NCI-H2107 treated with DMSO at 0.1 percent for 48 hours (cell line): Measurements from ENCODE around the gene PDE4B.
"Not testable (repeated sequence)": the region's sequence is repeated elsewhere in the genome, so short reads cannot be mapped to it uniquely, and the experiment has no call there.

Experiments used
- DNase-seq: peaks from one replicate; lab custom pipeline; 2025; ENCODE audit not compliant: unreplicated experiment; lab: John Stamatoyannopoulos, UW

Gene PDE4B

GRCh38 chr1:66108624-66109023 is 315.9 kb downstream of the PDE4B start:
- no peak for DNase-seq

- no peak for DNase-seq
Observed at GRCh38 chr1:66112744-66113400, 320.2 kb downstream of the PDE4B start.

DNA sequence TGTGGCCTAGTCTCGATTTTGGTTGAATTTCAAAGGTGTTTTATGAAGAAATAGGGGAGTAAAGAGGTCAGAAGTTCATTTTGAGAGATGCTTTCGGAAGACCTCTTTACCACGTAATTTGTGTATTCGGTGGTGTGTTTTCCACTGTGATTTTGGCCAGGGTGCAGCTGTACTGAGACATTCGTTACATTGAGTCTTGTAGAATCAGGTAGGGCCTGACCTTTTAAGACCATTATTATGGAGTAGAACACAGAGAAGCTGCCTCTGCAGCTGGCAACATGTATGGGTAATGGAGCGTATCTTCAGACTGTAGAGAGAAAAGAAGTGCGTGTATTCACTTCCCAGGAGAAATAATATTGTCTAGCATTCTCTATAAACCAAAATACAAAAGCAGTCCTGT is 326.5 kb downstream of the PDE4B start:
- DNase-seq, result peak; percentile 17

DNA sequence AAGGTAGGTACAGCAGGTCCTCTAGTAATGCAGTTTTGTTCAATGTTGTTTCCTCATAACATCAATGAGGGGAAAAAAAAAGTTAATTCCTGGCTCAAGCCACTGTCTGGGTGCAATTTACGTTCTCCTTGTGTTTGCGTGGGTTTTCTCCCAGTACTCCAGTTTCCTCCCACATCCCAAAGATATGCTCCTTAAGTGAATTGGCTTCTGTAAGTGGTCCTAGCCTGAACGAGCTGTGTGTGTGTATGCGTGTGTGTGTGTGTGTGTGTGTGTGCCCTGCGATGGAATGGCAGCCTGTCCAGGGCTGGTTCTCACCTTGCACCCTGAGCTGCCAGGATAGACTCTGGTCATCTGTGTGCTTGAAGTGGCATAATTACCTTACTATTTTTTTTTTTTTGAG is 332.0 kb downstream of the PDE4B start:
- DNase-seq, result no peak

GRCh38 chr1:66128641-66129040 is 335.9 kb downstream of the PDE4B start:
- DNase-seq, result not testable (repeated sequence)

DNA sequence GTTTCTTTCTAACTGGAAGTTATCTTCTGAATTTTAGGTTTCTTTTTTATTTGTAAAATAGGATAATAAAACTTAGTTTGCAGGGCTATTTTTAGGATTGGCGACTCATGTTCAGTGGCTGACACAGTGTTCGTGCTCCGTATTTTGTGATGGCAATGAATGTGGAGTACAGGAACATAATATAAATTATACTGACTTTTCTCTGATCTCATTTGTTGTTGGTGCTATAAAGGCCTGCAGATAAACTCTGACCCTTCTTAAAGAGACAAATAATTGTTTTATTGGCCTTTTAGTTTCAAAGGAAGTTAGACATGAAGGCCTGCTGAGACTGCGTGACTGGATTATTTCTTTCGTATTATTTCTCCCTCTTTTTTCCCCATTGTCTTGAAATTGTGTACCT is 339.6 kb downstream of the PDE4B start:
- no peak for DNase-seq

DNA sequence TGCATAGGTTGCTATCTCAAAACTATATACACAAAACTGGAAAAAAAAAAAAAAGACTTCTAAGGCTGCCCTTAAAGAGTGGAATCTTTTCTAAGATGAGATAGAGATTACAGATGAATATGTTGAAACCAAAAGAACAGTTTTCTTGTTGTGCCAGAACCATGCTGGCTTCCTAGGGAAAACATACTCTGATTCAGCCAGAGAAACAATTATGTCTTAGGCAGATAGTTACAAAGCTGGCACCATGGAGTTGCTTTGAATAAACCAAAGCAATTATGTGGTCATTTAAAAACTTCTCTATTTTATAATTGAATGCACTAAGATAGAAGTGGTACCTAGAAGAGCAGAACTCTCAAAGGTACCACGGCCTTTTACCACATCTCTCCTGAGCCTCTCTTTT is 341.3 kb downstream of the PDE4B start:
- DNase-seq, result no peak

DNA sequence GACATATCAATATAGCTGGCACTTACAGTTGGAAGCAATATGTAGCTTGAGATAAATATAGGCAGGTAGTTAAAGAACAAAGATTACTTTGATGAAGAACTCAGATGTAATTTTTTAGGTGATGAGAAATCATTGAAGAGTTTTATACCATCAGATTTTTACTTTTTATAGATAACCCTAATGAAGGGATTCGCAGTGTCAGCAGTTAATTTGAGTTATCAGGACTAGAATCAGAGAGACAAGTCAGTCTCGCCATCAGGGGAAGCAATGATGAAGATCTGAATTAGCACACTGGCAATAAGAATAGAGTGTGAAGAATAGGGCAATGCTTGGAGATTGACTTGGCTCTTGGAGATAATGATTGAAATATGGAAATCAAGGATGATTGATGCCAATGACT is 342.5 kb downstream of the PDE4B start:
- no peak for DNase-seq

DNA sequence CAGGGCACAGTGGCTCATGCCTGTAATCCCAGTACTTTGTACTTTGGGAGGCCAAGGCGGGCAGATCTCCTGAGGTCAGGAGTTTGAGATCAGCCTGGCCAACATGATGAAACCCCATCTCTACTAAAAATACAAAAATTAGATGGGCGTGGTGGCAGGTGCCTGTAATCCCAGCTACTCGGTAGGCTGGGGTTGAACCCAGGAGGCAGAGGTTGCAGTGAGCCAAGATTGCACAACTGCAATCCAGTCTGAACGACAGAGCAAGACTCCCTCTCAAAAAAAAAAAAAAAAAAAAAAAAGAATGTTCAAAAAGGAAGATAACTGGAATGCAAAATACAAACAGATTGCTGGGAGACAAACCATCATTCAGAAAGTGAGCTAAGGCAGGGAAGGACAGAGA is 343.7 kb downstream of the PDE4B start:
- DNase-seq, result not testable (repeated sequence)

GRCh38 chr1:66137235-66137634 is 344.5 kb downstream of the PDE4B start:
- no peak for DNase-seq

DNA sequence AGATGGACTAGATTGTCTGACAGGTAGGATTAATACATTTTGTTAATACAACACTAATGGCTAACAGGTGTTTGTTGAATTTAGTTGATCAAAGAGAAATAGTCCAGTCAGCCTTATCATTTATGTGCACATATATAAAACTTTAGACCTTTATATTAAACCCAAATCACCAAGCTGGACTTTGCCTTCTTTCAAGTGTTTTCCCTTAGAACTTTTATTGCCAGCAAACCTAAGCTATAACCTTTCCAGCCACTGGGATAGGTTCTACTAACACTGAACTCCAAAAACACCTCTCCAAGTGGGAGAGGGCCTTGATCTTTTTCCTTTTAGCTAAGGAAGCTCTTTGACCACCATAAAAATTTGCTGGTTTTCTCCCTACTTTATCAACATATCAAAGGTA is 345.9 kb downstream of the PDE4B start:
- DNase-seq, result no peak

GRCh38 chr1:66140072-66140471 is 347.4 kb downstream of the PDE4B start:
- no peak for DNase-seq

GRCh38 chr1:66143651-66144050 is 351.0 kb downstream of the PDE4B start:
- no peak for DNase-seq

DNA sequence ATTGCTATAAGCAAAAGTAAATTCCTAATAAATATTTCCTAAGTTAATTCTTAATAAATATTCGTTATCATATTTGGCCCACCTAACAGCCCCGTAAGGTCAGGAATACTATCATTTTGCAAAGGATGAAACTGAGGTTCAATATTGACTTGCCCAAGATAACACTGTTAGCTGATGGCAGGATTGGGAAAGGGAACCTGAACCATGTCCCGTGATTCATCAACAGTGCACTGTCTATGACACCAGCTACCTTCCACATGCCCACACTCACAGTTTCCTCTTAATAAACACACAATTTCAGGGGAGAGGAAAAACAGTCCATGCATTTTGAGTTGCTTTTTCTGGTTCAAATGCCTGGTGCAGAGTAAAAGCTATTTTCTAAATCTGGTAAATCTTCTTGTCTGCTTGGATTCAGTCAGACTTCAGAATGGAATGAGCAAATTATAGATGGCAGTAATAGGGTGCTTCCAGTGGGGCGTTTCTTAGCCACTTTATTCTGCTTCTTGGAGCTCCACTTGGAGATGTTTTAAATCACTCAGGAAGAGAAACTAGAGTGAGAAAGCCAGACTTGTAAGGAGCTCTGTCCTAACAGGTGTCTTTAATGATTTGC is 354.6 kb downstream of the PDE4B start:
- no peak for DNase-seq

DNA sequence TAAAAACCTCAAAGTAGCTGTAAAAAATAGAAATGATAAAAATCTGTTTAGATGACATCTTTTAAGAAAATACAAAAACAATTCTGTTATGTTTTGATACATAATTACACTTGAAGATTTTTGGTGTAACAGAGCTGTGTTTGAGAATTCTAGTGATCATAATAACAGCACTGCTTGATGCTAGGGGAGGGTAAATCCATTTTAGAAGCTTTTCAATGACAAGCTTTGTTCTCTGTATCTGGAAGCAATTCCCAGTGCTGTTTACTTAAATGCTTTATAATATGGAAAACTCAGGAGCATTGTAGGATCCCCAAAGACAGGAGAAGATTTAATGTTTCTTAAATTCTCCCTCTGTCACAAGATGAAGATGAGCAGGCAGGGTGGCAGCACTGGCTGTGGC is 359.3 kb downstream of the PDE4B start:
- DNase-seq, result no peak

- DNase-seq, result no peak
Observed at GRCh38 chr1:66154394-66154793, 361.7 kb downstream of the PDE4B start.

DNA sequence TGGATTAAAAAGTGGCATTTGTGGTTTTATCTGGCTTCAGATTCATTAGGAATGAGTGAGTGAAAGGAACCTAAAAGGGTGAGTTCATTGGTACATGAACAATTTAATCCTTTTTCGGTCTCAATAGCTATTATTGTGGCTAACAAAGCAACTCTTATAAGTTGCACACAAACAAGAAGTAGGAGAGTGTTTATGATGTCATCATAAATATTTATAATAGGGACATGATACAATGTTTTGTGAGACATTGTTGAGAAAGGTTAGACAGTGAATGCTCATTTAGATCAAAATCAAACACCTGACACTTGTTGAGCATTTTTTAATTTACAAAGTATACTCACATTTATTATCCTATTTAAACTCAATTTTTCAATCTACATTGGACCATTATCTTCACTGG is 363.4 kb downstream of the PDE4B start:
- DNase-seq, result no peak

GRCh38 chr1:66159800-66160199 is 367.1 kb downstream of the PDE4B start:
- DNase-seq, result no peak

DNA sequence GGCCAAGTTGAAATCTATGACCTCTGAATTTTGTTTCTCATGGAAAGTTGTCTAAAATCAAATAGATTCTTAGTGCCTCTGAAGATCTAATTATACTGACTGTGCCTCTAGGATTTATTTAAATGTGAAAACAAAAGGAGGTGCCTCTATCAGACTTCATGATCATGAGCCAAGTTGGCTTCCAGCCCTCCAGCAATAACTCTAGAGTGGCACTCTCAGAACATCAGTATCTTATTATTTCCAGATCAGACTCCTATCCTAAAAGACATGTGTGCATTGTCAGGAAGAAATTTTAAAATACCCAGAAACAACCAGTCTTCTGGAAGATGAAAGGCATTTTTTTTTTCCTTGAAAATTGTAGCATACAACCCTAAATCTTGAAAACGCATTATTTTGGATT is 368.0 kb downstream of the PDE4B start:
- DNase-seq, result no peak

DNA sequence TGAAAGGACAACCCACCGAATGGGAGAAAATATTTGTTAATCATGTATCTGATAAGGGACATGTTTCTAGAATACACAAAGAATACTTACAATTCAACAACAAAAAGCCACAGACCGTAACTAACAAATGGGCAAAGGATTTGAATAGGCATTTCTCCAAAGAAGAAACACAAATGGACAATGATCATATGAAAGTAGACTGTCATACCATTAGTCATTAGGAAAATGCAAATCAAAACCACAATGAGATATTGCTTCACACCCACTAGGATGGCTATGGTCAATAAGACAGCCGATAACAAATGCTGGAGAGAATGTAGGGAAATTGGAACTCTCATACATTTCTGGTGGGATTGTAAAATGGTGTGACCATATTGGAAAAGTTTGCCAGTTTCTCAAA is 374.1 kb downstream of the PDE4B start:
- no peak for DNase-seq

GRCh38 chr1:66167267-66167666 is 374.6 kb downstream of the PDE4B start:
- DNase-seq, result no peak

DNA sequence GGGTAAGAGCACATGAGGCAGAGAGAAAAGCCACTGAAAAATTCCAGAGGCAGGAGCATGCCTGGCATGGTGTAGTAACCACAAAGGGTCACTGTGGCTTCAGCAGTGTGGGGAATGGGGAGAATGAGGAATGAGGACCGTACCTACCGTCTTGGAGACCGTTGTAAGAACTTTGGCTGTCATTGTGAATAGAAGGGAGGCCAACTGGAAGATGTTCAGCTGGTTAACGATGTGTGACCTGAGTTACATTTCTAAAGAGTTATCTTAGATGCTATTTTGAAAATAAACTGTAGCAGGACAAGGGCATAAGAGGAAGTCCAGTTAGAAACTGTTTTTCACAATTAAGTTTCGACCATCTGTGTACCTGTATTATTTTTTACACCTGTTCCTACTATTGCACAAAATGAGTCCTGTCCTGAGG is 375.8 kb downstream of the PDE4B start:
- DNase-seq, result no peak
